LNCaP clone FGC (cell line): ENCODE measurements around the gene NTRK2.

Experiments
- DNase-seq: peaks from one replicate; pipeline ENCODE4 v3.0.0-alpha.2; 2011; ENCODE audit warnings: low read depth
- H3K4me3 ChIP-seq: 2 replicates; pipeline ENCODE4 v1.5.1; 2011; ENCODE audit warnings: mild to moderate bottlenecking, low read depth, low read length, control low read depth
- TF ChIP-seq, protein P1 (sequence below): IDR thresholded peaks from 2 replicates; pipeline ENCODE4 v1.5.1; 2012; ENCODE audit warnings: mild to moderate bottlenecking; ENCODE audit not compliant: control insufficient read depth, insufficient read depth; ENCODE audit errors: extremely low read depth

Gene NTRK2

DNA sequence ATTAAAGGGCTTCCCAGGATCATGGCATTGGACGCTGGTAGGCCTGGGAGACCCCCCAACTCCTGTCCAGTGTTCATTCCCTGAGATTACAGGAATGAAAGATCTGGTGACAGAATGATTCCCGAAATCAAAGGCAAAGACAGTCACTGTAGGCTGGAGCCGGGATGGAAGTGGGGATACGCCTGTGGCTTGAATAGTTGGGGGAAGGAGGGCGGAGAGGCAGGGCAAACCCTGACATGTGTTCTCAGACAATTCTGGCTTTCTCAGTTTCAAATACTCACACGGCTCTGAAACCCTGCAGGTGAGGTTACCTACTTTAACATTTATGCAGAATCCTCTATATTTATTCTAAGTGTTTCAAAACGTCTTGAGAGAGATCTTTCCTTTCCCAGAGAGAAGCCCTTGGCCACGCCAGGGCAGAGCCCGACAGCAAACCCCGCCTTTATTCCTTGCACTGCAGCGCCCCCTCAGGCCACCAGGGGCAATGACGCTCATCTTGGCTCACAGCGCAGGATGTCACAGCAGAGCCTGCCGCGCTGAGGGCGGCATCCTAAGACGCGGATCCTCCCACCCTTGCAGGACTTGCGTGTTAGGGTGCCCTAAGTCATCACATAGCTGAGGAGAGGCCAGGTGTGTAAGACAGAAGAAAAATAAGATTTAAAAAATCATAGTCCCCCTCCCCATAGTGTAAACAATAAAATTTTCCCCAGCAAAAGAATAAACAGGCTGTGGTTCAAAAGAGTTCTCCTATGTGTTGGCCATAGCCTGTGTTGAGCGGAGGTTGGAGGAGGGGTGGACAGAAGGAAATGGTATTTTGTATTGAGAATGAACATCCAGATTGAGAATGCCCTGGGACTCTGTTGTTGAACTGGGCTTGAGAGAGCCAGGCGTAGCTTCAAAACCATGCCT is 284.5 kb downstream of the NTRK2 start:
- DNase-seq, result peak; percentile 34
- no peak overlapping the region for H3K4me3 ChIP-seq
- TF ChIP-seq, protein P1, sequence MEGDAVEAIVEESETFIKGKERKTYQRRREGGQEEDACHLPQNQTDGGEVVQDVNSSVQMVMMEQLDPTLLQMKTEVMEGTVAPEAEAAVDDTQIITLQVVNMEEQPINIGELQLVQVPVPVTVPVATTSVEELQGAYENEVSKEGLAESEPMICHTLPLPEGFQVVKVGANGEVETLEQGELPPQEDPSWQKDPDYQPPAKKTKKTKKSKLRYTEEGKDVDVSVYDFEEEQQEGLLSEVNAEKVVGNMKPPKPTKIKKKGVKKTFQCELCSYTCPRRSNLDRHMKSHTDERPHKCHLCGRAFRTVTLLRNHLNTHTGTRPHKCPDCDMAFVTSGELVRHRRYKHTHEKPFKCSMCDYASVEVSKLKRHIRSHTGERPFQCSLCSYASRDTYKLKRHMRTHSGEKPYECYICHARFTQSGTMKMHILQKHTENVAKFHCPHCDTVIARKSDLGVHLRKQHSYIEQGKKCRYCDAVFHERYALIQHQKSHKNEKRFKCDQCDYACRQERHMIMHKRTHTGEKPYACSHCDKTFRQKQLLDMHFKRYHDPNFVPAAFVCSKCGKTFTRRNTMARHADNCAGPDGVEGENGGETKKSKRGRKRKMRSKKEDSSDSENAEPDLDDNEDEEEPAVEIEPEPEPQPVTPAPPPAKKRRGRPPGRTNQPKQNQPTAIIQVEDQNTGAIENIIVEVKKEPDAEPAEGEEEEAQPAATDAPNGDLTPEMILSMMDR, result peak; percentile 98

DNA sequence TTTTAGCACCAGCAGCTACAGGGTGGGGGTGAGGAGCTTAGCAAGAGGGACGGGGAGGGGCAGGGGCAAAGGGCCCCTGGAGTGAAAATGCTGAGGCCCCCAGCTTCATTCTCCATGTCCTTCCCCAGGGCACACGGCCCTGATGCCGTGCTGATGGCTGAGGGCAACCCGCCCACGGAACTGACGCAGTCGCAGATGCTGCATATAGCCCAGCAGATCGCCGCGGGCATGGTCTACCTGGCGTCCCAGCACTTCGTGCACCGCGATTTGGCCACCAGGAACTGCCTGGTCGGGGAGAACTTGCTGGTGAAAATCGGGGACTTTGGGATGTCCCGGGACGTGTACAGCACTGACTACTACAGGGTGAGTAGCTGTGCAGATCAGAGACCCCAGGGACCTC is 285.6 kb downstream of the NTRK2 start:
- TF ChIP-seq, protein P1, result no peak
- no peak overlapping the region for H3K4me3 ChIP-seq
- DNase-seq, result no peak

DNA sequence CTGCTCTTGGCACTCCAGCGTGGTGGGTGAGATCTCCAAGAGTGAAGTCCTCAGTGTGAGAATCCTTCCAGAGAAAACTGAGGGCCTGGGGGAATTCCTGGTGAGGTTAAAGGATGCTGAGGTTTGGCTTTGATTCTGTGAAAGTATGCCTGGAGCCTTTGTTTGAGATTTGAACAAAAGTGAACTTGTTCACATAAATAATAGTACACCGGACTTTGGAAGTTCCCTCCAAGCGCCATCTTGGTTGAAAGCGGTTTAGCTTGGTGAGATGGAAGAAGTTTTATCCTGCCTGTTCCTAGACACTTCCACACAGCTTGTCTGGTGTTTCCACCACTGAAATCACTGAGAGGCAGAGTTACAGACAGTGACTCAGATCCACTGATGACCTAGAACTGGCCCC is 286.4 kb downstream of the NTRK2 start:
- H3K4me3 ChIP-seq, result no peak overlapping the region
- TF ChIP-seq, protein P1, result no peak

DNA sequence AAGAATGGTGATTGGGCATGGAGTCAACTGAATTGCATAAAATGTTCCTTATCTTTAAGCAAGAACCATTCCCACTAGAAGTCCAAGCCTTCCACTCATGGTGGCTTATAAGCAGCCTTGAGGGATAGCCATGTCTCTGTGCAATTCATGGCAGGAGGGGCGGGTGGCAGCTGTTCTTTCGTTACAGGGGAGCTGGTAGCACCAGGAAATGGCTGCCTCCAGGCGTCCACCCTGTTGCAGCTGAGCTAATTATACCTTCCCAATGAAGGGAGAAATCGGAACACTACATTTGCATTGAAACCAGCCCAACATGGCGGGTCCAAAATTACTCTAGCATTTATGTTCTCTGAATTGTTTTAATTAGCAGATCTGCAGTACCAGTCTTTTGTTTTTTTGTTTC is 289.8 kb downstream of the NTRK2 start:
- TF ChIP-seq, protein P1, result no peak
- H3K4me3 ChIP-seq, result no peak overlapping the region
- DNase-seq, result no peak

More for the DNA sequence above, 286.4 kb downstream of the NTRK2 start:
- no peak for DNase-seq

DNA sequence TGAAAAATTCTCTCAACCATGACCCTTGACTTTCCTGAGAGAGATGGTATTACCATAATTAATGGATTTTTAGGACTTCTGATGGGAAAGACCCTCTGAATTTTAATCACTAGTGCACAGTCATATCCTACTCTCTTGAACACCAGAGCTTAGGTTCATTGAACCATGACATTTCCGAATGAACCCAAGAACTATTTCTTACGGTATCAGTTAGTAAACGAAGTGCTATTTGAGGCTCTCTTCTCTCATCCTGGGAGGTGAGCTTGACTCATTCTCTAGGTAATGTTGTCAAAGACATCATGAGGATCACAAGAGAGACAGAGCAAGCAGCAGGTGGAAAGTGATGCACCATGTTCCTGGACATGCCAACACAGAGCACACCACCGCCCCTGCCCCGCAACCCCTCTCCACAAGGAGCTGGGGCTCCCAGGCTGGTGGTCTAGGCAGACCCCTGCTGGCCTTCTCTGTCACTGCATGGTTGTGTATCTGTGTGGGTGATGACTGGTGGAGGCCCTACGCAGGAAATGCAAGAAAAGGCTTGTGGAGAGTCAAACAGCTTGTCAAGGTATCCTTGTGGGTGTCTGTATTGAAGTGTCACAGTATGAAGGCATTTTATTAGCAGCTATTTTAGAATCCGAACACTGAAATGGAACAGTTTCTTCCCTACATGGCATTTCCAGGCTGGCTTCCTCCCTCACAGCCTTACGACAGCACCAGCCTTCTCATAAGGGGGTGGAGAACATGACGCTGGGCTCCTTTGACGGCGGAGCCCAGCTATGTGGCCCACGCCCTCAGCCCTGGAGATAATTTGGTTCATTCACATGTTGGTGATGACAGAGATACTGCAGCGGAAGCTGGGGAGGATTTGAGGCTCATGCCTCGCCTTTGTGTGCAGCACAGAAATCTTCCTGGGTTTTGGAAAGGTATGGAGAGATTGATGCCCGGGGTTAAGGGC is 297.6 kb downstream of the NTRK2 start:
- no peak for DNase-seq
- H3K4me3 ChIP-seq, result no peak overlapping the region
- TF ChIP-seq, protein P1, result no peak

DNA sequence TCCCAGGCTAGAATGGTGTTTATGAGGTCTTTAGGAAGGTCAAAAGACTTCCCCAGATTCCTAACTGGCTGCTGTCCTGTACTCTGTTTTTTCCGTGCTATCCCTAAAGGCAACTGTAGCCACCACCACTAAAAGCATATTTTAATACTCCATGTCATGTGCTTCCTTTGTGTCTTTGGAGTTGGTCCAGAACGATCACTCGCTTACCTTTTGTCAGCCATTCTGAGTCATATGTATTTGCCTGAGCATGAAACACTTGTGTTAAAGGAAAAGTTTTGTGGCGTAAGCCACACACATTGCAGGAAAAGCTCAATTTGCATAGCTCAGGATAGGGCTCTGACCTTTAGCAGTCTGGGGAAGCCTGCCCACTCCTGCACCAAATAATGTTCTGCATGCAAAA is 299.6 kb downstream of the NTRK2 start:
- no peak overlapping the region for H3K4me3 ChIP-seq
- TF ChIP-seq, protein P1, result no peak
- no peak for DNase-seq
